ENCODE measurements around the gene PAXIP1. TPM values are rescaled to one million over a fixed set of nuclear protein-coding genes. Genes with fewer than 3 reads are reported as not detected.
"Not testable (repeated sequence)": the region's sequence is repeated elsewhere in the genome, so short reads cannot be mapped to it uniquely, and the experiment has no call there.

PAXIP1 gene
- total RNA-seq, 1 experiment from 2014 or later, result 47.8 TPM

- Histone ChIP-seq H3K4me1 (no peaks in the 10 kb centered on the region), H3K4me3 (no peak overlapping the region), H3K27me3 (no peaks in the 10 kb centered on the region), H3K36me3 (no peaks in the 10 kb centered on the region), H3K9me3 (replicated peaks) (peaks cover 14% of the 10 kb centered on the region; the same call in 1 of the 2 replicates), H3K27ac (no peak overlapping the region)
- no peak for DNase-seq
Observed at GRCh38 chr7:154937837-154938236, 65.1 kb downstream of the PAXIP1 start.

GRCh38 chr7:154934353-154934952 is 68.5 kb downstream of the PAXIP1 start:
- not testable (repeated sequence) for H3K4me3 ChIP-seq, H3K36me3 ChIP-seq

GRCh38 chr7:154931906-154932305 is 71.0 kb downstream of the PAXIP1 start:
- no peaks in the 10 kb centered on the region for H3K36me3 ChIP-seq
- no peaks in the 10 kb centered on the region for H3K4me1 ChIP-seq
- H3K27ac ChIP-seq, result no peak overlapping the region
- H3K27me3 ChIP-seq, result no peaks in the 10 kb centered on the region
- DNase-seq, result no peak
- peaks cover 12% of the 10 kb centered on the region; the same call in 1 of the 2 replicates for H3K9me3 ChIP-seq (replicated peaks)
- no peak overlapping the region for H3K4me3 ChIP-seq

More at GRCh38 chr7:154934353-154934952, 68.5 kb downstream of the PAXIP1 start:
- H3K9me3 ChIP-seq (replicated peaks), result peaks cover 12% of the 10 kb centered on the region; the same call in 1 of the 2 replicates
- DNase-seq, H3K4me1 ChIP-seq, H3K27ac ChIP-seq, H3K27me3 ChIP-seq: not testable (repeated sequence)

DNA sequence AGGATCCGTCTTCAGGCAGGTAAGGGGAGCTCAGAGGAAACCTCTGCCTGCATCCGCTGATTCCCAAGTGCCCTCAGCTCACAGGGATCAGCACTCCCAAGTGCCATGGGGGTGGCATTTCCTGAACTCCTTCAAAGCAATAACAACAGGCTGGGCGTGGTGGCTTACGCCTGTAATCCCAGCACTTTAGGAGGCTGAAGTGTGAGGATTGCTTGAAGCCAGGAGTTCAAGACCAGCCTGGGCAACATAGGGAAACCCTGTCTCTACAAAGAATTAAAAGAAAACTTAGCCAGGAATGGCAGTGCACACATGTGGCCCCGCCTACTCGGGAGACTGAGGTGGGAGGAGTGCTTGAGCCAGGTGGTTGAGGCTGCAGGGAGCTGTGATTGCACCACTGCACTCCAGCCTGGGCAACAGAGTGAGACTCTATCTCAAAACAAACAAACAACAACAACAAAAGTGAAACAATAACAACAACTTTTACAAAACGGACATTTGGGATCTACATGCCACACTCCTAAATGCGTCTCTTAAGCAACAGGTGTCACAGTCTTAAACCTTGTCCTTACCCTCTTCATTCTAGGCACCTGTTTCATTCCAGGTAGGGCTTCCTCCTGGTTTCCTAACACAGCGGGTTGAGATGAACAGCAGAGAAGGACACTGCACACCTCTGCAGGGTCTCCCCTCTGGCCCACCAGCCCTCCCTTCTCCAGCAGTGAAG is 73.8 kb downstream of the PAXIP1 start:
- H3K4me1 ChIP-seq, result no peaks in the 10 kb centered on the region
- peaks cover 4% of the 10 kb centered on the region; the same call in 1 of the 2 replicates for H3K9me3 ChIP-seq (replicated peaks)
- peak overlapping the region; percentile 61 for H3K4me3 ChIP-seq
- no peaks in the 10 kb centered on the region for H3K27me3 ChIP-seq
- no peak for DNase-seq
- H3K27ac ChIP-seq, result no peak overlapping the region
- H3K36me3 ChIP-seq, result no peaks in the 10 kb centered on the region

DNA sequence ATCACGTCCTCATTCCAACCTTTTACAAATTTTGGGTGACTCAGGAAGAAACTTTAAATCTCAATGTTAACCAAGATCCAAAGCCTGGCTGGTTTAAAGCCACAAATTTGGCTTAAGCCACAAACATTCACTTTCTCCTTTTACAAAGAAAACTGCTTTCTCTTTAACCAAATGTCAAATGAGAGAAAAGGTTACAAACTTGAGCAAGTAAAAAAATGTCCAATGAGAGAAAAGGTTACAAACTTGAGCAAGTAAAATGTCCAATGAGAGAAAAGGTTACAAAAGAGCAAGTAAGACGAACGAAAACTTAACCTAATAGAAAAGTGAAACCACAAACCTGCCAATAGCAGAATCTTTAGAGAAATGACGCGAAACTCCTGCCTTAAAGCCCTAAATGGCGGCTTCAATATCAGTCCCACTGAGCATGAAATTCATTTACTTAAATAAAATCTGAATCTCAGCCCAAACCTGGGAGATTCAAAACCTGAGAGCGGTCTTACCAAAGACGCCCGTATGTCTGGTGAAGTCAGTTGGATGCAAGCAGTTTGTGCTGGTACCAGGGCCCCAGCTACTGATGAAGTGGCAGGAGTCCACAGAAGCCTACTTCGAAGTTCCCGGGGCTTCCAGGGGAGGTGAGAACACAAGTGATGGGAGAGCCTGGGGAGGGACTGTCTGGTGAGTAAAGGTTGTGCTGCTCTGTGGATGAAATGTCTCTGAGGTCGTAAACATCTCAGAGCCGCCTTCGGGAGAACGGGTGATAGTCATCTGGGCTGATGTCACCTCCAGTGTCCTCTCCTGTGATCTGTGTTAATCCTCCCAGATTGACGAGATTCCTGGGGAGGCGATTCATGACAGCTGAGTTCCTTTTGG is 74.6 kb downstream of the PAXIP1 start:
- DNase-seq, result peak; percentile 37 to 90
- H3K9me3 ChIP-seq (replicated peaks), result no peaks in the 10 kb centered on the region
- no peaks in the 10 kb centered on the region for H3K27me3 ChIP-seq
- H3K4me1 ChIP-seq, result no peaks in the 10 kb centered on the region
- H3K36me3 ChIP-seq, result no peaks in the 10 kb centered on the region
- H3K27ac ChIP-seq, result no peak overlapping the region
- H3K4me3 ChIP-seq, result peak overlapping the region; percentile 61

- Histone ChIP-seq H3K4me3 (peak overlapping the region; percentile 61), H3K9me3 (replicated peaks) (no peaks in the 10 kb centered on the region; the same call in 1 of the 2 replicates), H3K27ac (no peak overlapping the region), H3K27me3 (no peaks in the 10 kb centered on the region), H3K36me3 (no peaks in the 10 kb centered on the region), H3K4me1 (no peaks in the 10 kb centered on the region)
- peak; percentile 77 to 89 for DNase-seq
Observed at GRCh38 chr7:154927624-154928125, 75.2 kb downstream of the PAXIP1 start.

GRCh38 chr7:154922472-154922871 is 80.5 kb downstream of the PAXIP1 start:
- DNase-seq, H3K27me3 ChIP-seq: not testable (repeated sequence)

GRCh38 chr7:154919344-154920225 is 83.3 kb downstream of the PAXIP1 start:
- no peak overlapping the region for H3K27ac ChIP-seq
- no peaks in the 10 kb centered on the region; the same call in 1 of the 2 replicates for H3K9me3 ChIP-seq (replicated peaks)
- DNase-seq, result no peak
- no peaks in the 10 kb centered on the region; the same call in 1 of the 2 replicates for H3K27me3 ChIP-seq
- H3K4me3 ChIP-seq, result no peak overlapping the region
- H3K4me1 ChIP-seq, result no peaks in the 10 kb centered on the region
- H3K36me3 ChIP-seq, result no peaks in the 10 kb centered on the region

More at GRCh38 chr7:154922472-154922871, 80.5 kb downstream of the PAXIP1 start:
- H3K27ac ChIP-seq; H3K4me1 ChIP-seq; H3K36me3 ChIP-seq; H3K4me3 ChIP-seq; H3K9me3 ChIP-seq (replicated peaks): not testable (repeated sequence)

GRCh38 chr7:154918741-154919140 is 84.2 kb downstream of the PAXIP1 start:
- H3K36me3 ChIP-seq, result no peaks in the 10 kb centered on the region
- no peak for DNase-seq
- no peaks in the 10 kb centered on the region; the same call in 1 of the 2 replicates for H3K4me1 ChIP-seq
- no peaks in the 10 kb centered on the region; the same call in 1 of the 2 replicates for H3K27me3 ChIP-seq
- no peaks in the 10 kb centered on the region; the same call in 1 of the 2 replicates for H3K9me3 ChIP-seq (replicated peaks)
- no peak overlapping the region for H3K27ac ChIP-seq
- no peak overlapping the region for H3K4me3 ChIP-seq

DNA sequence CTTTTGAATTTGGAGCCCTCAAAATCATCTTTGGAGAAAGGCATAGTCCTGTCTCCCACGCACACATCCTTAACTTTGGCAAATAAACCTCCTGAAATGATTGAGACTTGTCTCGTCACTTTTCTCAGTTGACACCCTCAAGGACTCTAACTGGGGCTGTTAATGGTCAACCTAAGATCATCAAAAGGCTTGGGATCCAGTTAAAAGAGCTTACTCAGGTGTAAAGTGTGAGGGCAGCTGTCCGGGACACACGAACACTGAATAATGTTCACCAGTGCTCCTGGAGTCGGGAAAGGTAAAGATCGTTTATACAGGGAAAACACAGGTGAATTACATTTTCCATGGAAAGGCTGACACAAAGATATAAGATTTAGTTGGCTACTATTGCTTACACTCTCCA is 84.7 kb downstream of the PAXIP1 start:
- H3K36me3 ChIP-seq, result no peaks in the 10 kb centered on the region
- H3K9me3 ChIP-seq (replicated peaks), result no peaks in the 10 kb centered on the region; the same call in 1 of the 2 replicates
- no peak overlapping the region for H3K4me3 ChIP-seq
- no peak overlapping the region for H3K27ac ChIP-seq
- peaks cover 3% of the 10 kb centered on the region; the same call in 1 of the 2 replicates for H3K4me1 ChIP-seq
- no peak for DNase-seq
- H3K27me3 ChIP-seq, result no peaks in the 10 kb centered on the region; the same call in 1 of the 2 replicates

GRCh38 chr7:154917808-154918160 is 85.1 kb downstream of the PAXIP1 start:
- Histone ChIP-seq H3K9me3 (replicated peaks) (no peaks in the 10 kb centered on the region; the same call in 1 of the 2 replicates), H3K4me1 (peaks cover 3% of the 10 kb centered on the region; the same call in 1 of the 2 replicates), H3K27ac (no peak overlapping the region), H3K27me3 (no peaks in the 10 kb centered on the region; the same call in 1 of the 2 replicates), H3K36me3 (no peaks in the 10 kb centered on the region), H3K4me3 (no peak overlapping the region)
- no peak for DNase-seq

- H3K27ac ChIP-seq, result no peak overlapping the region
- H3K4me1 ChIP-seq, result peaks cover 3% of the 10 kb centered on the region; the same call in 1 of the 2 replicates
- no peaks in the 10 kb centered on the region; the same call in 1 of the 2 replicates for H3K27me3 ChIP-seq
- no peaks in the 10 kb centered on the region for H3K36me3 ChIP-seq
- H3K9me3 ChIP-seq (replicated peaks), result no peaks in the 10 kb centered on the region
- H3K4me3 ChIP-seq, result no peak overlapping the region
- no peak for DNase-seq
Observed at GRCh38 chr7:154916856-154917807, 85.8 kb downstream of the PAXIP1 start.

GRCh38 chr7:154916381-154916780 is 86.5 kb downstream of the PAXIP1 start:
- Histone ChIP-seq H3K27me3 (no peaks in the 10 kb centered on the region; the same call in 1 of the 2 replicates), H3K9me3 (replicated peaks) (no peaks in the 10 kb centered on the region), H3K4me3 (no peak overlapping the region), H3K27ac (no peak overlapping the region), H3K36me3 (no peaks in the 10 kb centered on the region), H3K4me1 (peaks cover 3% of the 10 kb centered on the region; the same call in 1 of the 2 replicates)
- no peak for DNase-seq
